ENCODE results near the gene KLF2. TPM values are rescaled to one million over a fixed set of nuclear protein-coding genes. Genes with fewer than 3 reads are reported as not detected.
"Not testable (repeated sequence)": the region's sequence is repeated elsewhere in the genome, so short reads cannot be mapped to it uniquely, and the experiment has no call there.

The KLF2 gene
- total and polyA plus RNA-seq, 3 donors from 2014 or later = 40.2 to 74.9 (median 42.4) TPM

DNA sequence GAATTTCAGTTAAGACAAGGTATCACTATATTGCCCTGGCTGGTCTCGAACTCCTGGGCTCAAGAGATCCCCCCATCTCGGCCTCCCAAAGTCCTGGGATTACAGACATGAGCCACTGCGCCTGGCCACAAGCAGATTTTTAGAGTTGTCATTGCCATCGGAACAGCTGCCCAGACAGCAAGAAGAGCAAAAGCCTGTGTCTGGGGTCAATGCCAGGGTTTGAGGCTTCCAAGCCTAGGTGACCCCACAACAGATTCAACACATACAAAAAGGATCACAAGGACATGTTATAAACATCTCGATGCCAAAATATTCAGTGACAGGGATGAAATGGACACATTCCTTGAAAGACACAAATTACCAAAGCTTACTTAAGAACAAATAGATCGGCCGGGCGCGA lies 40.1 kb upstream of the KLF2 start:
- WGBS, 2 donors = 76 to 82% methylated on average over 9 of the region's 9 CpGs
- TF ChIP-seq, protein P1, sequence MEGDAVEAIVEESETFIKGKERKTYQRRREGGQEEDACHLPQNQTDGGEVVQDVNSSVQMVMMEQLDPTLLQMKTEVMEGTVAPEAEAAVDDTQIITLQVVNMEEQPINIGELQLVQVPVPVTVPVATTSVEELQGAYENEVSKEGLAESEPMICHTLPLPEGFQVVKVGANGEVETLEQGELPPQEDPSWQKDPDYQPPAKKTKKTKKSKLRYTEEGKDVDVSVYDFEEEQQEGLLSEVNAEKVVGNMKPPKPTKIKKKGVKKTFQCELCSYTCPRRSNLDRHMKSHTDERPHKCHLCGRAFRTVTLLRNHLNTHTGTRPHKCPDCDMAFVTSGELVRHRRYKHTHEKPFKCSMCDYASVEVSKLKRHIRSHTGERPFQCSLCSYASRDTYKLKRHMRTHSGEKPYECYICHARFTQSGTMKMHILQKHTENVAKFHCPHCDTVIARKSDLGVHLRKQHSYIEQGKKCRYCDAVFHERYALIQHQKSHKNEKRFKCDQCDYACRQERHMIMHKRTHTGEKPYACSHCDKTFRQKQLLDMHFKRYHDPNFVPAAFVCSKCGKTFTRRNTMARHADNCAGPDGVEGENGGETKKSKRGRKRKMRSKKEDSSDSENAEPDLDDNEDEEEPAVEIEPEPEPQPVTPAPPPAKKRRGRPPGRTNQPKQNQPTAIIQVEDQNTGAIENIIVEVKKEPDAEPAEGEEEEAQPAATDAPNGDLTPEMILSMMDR (IDR thresholded peaks at IDR 0.05) = no peak
- TF ChIP-seq POLR2A (IDR thresholded peaks at IDR 0.05) = no peak
- Histone ChIP-seq H3K27me3 (no peaks in the 10 kb centered on the region), H3K4me3 (no peak overlapping the region), H3K36me3 (ENCODE audit: low read depth, missing control alignments) (no peaks in the 10 kb centered on the region), H3K27ac (peak overlapping the region; percentile 84 to 94), H3K4me1 (peaks cover 53% of the 10 kb centered on the region), H3K9me3 (no peaks in the 10 kb centered on the region)
- no peak for DNase-seq
- intact Hi-C loops (cut with DNase I; ENCODE audit: low total_unique reads) = no loop called here

DNA sequence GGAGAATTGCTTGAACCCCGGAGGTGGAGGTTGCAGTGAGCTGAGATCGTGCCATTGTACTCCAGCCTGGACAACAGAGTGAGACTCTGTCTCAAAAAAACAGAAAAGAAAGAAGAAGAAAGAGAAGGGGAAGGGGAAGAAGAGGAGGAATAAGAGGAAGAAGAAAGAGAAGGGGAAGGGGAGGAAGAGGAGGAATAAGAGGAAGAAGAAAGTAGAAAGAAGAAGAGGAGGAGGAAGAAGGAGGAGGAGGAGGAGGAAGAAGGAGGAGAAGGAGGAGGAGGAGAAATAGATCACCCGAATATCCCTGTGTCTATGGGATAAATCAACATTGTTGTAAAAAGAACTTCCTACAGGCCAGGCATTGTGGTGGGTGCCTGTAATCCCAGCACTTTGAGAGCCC lies 39.5 kb upstream of the KLF2 start:
- H3K9me3 ChIP-seq; intact Hi-C loops (cut with DNase I; ENCODE audit: low total_unique reads); H3K4me3 ChIP-seq; DNase-seq; H3K36me3 ChIP-seq (ENCODE audit: low read depth, missing control alignments); H3K27me3 ChIP-seq: not testable (repeated sequence)
- WGBS, 2 donors = 77 to 81% methylated on average over 3 of the region's 3 CpGs
- peak overlapping the region; percentile 84 to 94 for H3K27ac ChIP-seq
- H3K4me1 ChIP-seq = peaks cover 48% of the 10 kb centered on the region

DNA sequence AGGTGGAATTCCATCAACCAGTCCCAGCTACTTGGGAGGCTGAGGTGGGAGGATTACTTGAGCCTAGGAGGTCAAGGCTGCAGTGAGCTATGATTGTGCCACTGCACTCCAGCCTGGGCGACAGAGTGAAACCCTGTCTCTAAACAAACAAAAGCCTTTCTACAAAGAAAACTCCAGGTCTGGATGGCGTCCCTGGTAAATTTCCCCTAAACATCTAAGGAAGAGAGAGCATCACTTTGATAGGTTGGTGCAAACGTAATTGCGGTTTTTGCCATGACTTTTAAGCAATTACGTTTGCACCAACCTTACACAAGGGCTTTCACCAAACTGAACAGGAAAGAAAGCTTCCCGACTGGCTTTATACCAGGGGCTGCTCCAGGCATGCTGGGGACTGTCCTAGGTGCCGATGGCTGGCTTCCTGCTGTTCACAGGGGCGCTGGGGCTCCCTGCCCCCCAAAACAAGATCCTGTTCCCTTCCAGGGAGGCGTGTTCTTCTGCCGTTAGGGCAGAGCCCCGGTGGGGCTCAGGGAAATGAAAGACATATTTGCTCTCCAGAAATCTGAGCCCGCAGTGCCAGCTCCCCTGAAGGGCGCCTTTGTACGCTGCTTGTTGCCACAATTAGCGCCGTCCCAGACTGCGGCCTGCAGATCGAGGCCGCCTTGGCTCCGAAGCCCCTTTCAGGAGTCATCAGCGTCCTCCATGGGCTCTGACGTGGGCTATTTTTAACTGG lies 38.7 kb upstream of the KLF2 start:
- Histone ChIP-seq H3K4me1 (peaks cover 46% of the 10 kb centered on the region), H3K36me3 (ENCODE audit: low read depth, missing control alignments) (no peaks in the 10 kb centered on the region), H3K9me3 (no peaks in the 10 kb centered on the region), H3K27ac (peak overlapping the region; percentile 84 to 94), H3K27me3 (no peaks in the 10 kb centered on the region), H3K4me3 (no peak overlapping the region)
- 54 to 62% methylated on average over 19 to 22 of the region's 22 CpGs for WGBS, 2 donors
- intact Hi-C loops (cut with DNase I; ENCODE audit: low total_unique reads) = no loop called here
- peak; percentile 44 for DNase-seq
- no peak for TF ChIP-seq POLR2A (IDR thresholded peaks at IDR 0.05)
- TF ChIP-seq, protein P1 (IDR thresholded peaks at IDR 0.05) = no peak

DNA sequence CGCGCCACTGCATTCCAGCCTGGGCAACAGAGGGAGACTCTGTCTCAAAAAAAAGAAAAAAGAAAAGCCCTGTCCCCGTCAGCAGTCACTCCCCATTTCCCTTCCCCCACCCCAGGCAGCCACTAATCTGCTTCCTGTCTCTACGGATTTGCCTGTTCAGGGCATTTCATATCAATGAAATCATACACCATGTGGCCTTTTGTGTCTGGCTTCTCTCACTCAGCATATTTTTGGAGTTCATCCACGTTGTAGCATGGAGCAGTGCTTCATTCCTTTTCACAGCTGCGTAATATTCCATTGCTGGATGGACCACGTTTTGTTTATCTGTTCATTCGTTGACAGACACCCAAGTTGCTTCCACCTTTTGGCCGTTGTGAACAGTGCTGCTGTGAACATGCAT lies 36.1 kb upstream of the KLF2 start:
- intact Hi-C loops (cut with DNase I; ENCODE audit: low total_unique reads) = no loop called here
- Histone ChIP-seq H3K4me3 (no peak overlapping the region), H3K4me1 (peaks cover 49% of the 10 kb centered on the region), H3K27me3 (no peaks in the 10 kb centered on the region), H3K36me3 (ENCODE audit: low read depth, missing control alignments) (no peaks in the 10 kb centered on the region), H3K27ac (no peak overlapping the region), H3K9me3 (no peaks in the 10 kb centered on the region)
- TF ChIP-seq POLR2A (IDR thresholded peaks at IDR 0.05) = no peak
- TF ChIP-seq, protein P1 (IDR thresholded peaks at IDR 0.05) = no peak
- DNase-seq = no peak
- 69 to 89% methylated on average over 9 of the region's 9 CpGs for WGBS, 2 donors

DNA sequence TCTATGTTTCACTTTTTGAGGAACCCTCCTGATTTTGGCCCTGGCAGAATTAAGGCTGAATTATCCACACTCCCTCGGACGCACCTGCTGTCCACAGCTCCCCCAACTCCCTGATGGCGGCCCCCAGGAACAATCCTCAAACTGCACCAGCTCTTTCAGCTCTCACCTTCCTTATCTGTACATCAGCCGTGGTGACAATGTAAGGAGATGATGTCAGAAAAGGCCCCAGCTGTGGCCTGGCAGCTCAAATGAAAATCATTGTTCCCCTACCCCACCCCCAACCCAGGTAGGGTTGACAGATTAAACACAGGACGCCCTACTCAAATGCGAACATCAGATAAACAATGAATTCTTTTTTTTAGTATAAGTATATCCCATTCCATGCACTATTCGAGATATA lies 35.0 kb upstream of the KLF2 start:
- Histone ChIP-seq H3K4me1 (peaks cover 46% of the 10 kb centered on the region), H3K36me3 (ENCODE audit: low read depth, missing control alignments) (no peaks in the 10 kb centered on the region), H3K4me3 (no peak overlapping the region), H3K27me3 (no peaks in the 10 kb centered on the region), H3K27ac (peak overlapping the region in 1 of 2 donors; percentile 1), H3K9me3 (no peaks in the 10 kb centered on the region)
- DNase-seq = no peak
- no peak for TF ChIP-seq POLR2A (IDR thresholded peaks at IDR 0.05)
- TF ChIP-seq, protein P1 (IDR thresholded peaks at IDR 0.05) = no peak
- 86 to 91% methylated on average over 7 of the region's 7 CpGs for WGBS, 2 donors
- intact Hi-C loops (cut with DNase I; ENCODE audit: low total_unique reads) = no loop called here
